HepG2 (cell line): ENCODE results near the gene KRT10. TPM values are rescaled to one million over a fixed set of nuclear protein-coding genes. Genes with fewer than 3 reads are reported as not detected.

ENCODE experiments used
- FLYWCH1 ChIP-seq: sonication (generic); formaldehyde crosslinking; IDR thresholded peaks from 2 replicates; pipeline ENCODE4 v1.8.1; 2023; ENCODE audit warnings: mild to moderate bottlenecking, missing genetic modification reagents
- HIVEP1 ChIP-seq: sonication (generic); formaldehyde crosslinking; IDR thresholded peaks from 2 replicates; pipeline ENCODE4 v1.4.0; 2020; ENCODE audit warnings: mild to moderate bottlenecking, missing genetic modification reagents
- HNRNPL ChIP-seq: fragments of 200-400 bp; formaldehyde crosslinking; IDR thresholded peaks from 2 replicates; pipeline ENCODE4 v1.6.1; 2017; ENCODE audit warnings: mild to moderate bottlenecking, low read depth, low read length
- ISL2 ChIP-seq: sonication (generic); formaldehyde crosslinking; IDR thresholded peaks from 2 replicates; pipeline ENCODE4 v1.5.0; 2020; ENCODE audit warnings: missing genetic modification reagents
- MYC ChIP-seq: sonication (generic); formaldehyde crosslinking; IDR thresholded peaks from 2 replicates; pipeline ENCODE4 v1.9.0; 2021; ENCODE audit warnings: missing genetic modification reagents, borderline replicate concordance
- RERE ChIP-seq: IDR thresholded peaks from 2 replicates; pipeline ENCODE4 v1.6.1; 2016; ENCODE audit warnings: low read depth, missing genetic modification reagents, missing compliant biosample characterization
- RFXAP ChIP-seq: sonication (generic); formaldehyde crosslinking; IDR thresholded peaks from 2 replicates; pipeline ENCODE4 v1.4.0; 2020; ENCODE audit warnings: missing genetic modification reagents, borderline replicate concordance
- SETDB1 ChIP-seq: sonication (generic); formaldehyde crosslinking; IDR thresholded peaks from 2 replicates; pipeline ENCODE4 v1.5.1; 2020; ENCODE audit warnings: missing genetic modification reagents, mild to moderate bottlenecking, borderline replicate concordance
- SOX6 ChIP-seq, 2 experiments: fragments of 450-650 bp in 1 of 2; sonication (generic) in 1 of 2; formaldehyde crosslinking in 1 of 2; IDR thresholded peaks; 2 replicates each; pipeline versions ENCODE4 v1.4.0 to v1.6.1; 2017 to 2020; ENCODE audit warnings: antibody characterized with exemption in 1 of 2, mild to moderate bottlenecking in 1 of 2, missing genetic modification reagents in 1 of 2
- SRSF9 ChIP-seq: fragments of 200-400 bp; formaldehyde crosslinking; IDR thresholded peaks from 2 replicates; pipeline ENCODE4 v1.6.1; 2018; ENCODE audit warnings: borderline replicate concordance, mild to moderate bottlenecking, low read depth, low read length; ENCODE audit not compliant: insufficient read depth, poor library complexity, severe bottlenecking
- TBL1XR1 ChIP-seq: fragments of 150-350 bp; IDR thresholded peaks from 2 replicates; pipeline ENCODE4 v1.6.1; 2014; ENCODE audit warnings: borderline replicate concordance, low read length; ENCODE audit not compliant: partially characterized antibody
- TBX2 ChIP-seq: sonication (generic); formaldehyde crosslinking; IDR thresholded peaks from 2 replicates; pipeline ENCODE4 v1.5.0; 2020; ENCODE audit warnings: missing genetic modification reagents, mild to moderate bottlenecking, borderline replicate concordance
- TRAFD1 ChIP-seq: sonication (generic); formaldehyde crosslinking; IDR thresholded peaks from 2 replicates; pipeline ENCODE4 v1.5.1; 2020; ENCODE audit warnings: missing genetic modification reagents, mild to moderate bottlenecking, borderline replicate concordance
- ZFP1 ChIP-seq: IDR thresholded peaks from 2 replicates; pipeline ENCODE4 v1.6.1; 2016
- ZNF281 ChIP-seq: sonication (generic); formaldehyde crosslinking; IDR thresholded peaks from 2 replicates; pipeline ENCODE4 v1.4.0; 2020; ENCODE audit warnings: missing genetic modification reagents, borderline replicate concordance
- ZNF331 ChIP-seq: sonication (generic); formaldehyde crosslinking; IDR thresholded peaks from 2 replicates; pipeline ENCODE4 v1.4.0; 2020; ENCODE audit warnings: missing genetic modification reagents
- ZNF382 ChIP-seq: sonication (generic); formaldehyde crosslinking; IDR thresholded peaks from 2 replicates; pipeline ENCODE4 v1.5.0; 2020; ENCODE audit warnings: missing genetic modification reagents, mild to moderate bottlenecking, borderline replicate concordance
- ZNF878 ChIP-seq: sonication (generic); formaldehyde crosslinking; IDR thresholded peaks from 2 replicates; pipeline ENCODE4 v1.8.1; 2023; ENCODE audit warnings: mild to moderate bottlenecking, missing genetic modification reagents, moderate library complexity
- ZNF883 ChIP-seq: sonication (generic); formaldehyde crosslinking; IDR thresholded peaks from 2 replicates; pipeline ENCODE4 v1.5.1; 2020; ENCODE audit warnings: mild to moderate bottlenecking, missing genetic modification reagents; ENCODE audit errors: not compliant biosample characterization
- polyA plus RNA-seq, 8 experiments: library from polyadenylated mRNA; depleted of rRNA in 3 of 8; stranded (reverse) in 7 of 8; unstranded in 1 of 8; fragments of >200 nt; fragmentation: Illumina TruSeq in 4 of 8; extraction: Trizol in 4 of 8; gene quantifications; 2 replicates each; pipeline versions ENCODE4 v1.2.1 to v1.2.3, GENCODE V29; 2011 to 2016; ENCODE audit warnings: low read depth in 4 of 8, missing spikeins in 1 of 8, mixed read lengths in 1 of 8; ENCODE audit not compliant: insufficient read depth in 1 of 8
- total RNA-seq, 5 experiments: library from RNA; depleted of rRNA; stranded (reverse); fragments of >200 nt; fragmentation: Illumina TruSeq; extraction: Trizol; gene quantifications; 2 replicates each; pipeline ENCODE4 v1.2.3, GENCODE V29; 2016; ENCODE audit warnings: low read depth in 1 of 5

The KRT10 gene
- total and polyA plus RNA-seq, 2 of the 13 experiments (the other 11 are each of a cell fraction or from before 2014, with no cell fraction given): 25.1 to 27.5 TPM

GRCh38 chr17:40818733-40819527, 3.5 kb downstream of the KRT10 start (continued):
- TF ChIP-seq RERE (CRISPR knock-in tag): no peak
- TF ChIP-seq ZFP1 (CRISPR knock-in tag): no peak
- no peak for TF ChIP-seq ZNF382 (CRISPR knock-in tag)
- TF ChIP-seq FLYWCH1 (CRISPR knock-in tag): no peak
- no peak for TF ChIP-seq SETDB1
- 0 out of 2 replicates have a peak, but pooled peaks have one; percentile 30 for TF ChIP-seq ZNF331 (CRISPR knock-in tag)
- TF ChIP-seq TRAFD1: no peak
- no peak for TF ChIP-seq HIVEP1 (CRISPR knock-in tag)
- TF ChIP-seq ZNF883 (CRISPR knock-in tag): no peak
- no peak for TF ChIP-seq ZNF281 (CRISPR knock-in tag)
- TF ChIP-seq ISL2 (CRISPR knock-in tag): no peak
- 0 out of 2 replicates have a peak, but pooled peaks have one; percentile 14 for TF ChIP-seq TBX2 (CRISPR knock-in tag)
- TF ChIP-seq HNRNPL: no peak
- TF ChIP-seq SRSF9: no peak
- TF ChIP-seq MYC (CRISPR knock-in tag): no peak
- TF ChIP-seq TBL1XR1: peak; percentile 22
- TF ChIP-seq ZNF878: no peak
- TF ChIP-seq SOX6 (IDR thresholded peaks at IDR 0.05): no peak
- TF ChIP-seq SOX6 (CRISPR knock-in tag; IDR thresholded peaks at IDR 0.05): 0 out of 2 replicates have a peak, but pooled peaks have one; percentile 13
- peak; percentile 56; the same call in 1 of the 2 replicates for TF ChIP-seq RFXAP (CRISPR knock-in tag)
